ENCODE results near the gene HS3ST6.
"Not testable (repeated sequence)": the region's sequence is repeated elsewhere in the genome, so short reads cannot be mapped to it uniquely, and the experiment has no call there.

HS3ST6 gene

DNA sequence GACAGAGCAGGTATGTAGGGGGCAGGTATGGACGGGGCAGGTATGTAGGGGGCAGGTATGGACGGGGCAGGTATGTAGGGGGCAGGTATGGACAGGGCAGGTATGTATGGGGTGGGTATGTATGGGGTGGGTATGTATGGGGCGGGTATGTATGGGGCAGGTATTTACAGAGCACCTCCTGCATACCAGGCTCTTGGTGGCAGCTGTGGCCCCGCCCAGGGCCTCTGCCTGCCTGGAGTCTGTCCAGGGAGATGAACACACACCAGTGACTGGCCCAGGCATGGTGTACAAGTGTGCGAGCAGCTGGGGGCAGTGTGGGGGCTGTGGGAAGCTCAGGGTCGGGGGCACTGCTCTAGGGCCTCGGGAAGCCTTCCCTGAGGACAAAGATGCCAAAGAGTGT, 31.8 kb upstream of the HS3ST6 start:
- no peak for DNase-seq
- in situ Hi-C loops (cut with HindIII; ENCODE audit: low pct_ligation_motif_present, low pct_unique_long_range_greater_than_20kb, low sequenced_read_pairs): no loop called here

DNA sequence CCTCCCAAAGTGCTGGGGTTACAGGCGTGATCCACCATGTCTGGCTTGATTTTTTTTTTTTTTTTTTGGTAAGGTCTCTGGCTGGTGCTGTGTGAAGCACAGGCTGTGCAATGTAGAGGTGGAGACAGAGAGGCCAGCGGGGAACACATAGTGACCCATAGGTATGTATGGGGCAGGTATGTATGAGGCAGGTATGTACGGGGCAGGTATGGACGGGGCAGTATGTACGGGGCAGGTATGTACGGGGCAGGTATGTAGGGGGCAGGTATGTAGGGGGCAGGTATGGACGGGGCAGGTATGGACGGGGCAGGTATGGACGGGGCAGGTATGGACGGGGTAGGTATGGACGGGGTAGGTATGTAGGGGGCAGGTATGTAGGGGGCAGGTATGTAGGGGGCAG, 31.3 kb upstream of the HS3ST6 start:
- DNase-seq: no peak
- in situ Hi-C loops (cut with HindIII; ENCODE audit: low pct_ligation_motif_present, low pct_unique_long_range_greater_than_20kb, low sequenced_read_pairs): no loop called here

DNA sequence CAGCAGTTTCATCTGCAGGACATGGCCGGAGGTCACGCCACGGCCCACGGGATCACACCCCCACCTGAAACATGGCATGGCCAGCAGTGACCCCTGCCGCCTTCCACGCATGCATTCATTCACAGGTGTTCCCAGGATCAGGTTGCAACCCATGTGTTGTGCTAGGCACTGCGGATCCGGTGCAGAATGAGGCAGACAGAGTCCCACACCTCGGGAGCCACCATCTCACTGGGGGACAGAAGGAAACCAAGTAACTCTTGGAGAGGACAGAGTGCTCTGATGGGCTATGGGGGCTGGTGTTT, 29.1 kb upstream of the HS3ST6 start:
- in situ Hi-C loops (cut with HindIII; ENCODE audit: low pct_ligation_motif_present, low pct_unique_long_range_greater_than_20kb, low sequenced_read_pairs): no loop called here

DNA sequence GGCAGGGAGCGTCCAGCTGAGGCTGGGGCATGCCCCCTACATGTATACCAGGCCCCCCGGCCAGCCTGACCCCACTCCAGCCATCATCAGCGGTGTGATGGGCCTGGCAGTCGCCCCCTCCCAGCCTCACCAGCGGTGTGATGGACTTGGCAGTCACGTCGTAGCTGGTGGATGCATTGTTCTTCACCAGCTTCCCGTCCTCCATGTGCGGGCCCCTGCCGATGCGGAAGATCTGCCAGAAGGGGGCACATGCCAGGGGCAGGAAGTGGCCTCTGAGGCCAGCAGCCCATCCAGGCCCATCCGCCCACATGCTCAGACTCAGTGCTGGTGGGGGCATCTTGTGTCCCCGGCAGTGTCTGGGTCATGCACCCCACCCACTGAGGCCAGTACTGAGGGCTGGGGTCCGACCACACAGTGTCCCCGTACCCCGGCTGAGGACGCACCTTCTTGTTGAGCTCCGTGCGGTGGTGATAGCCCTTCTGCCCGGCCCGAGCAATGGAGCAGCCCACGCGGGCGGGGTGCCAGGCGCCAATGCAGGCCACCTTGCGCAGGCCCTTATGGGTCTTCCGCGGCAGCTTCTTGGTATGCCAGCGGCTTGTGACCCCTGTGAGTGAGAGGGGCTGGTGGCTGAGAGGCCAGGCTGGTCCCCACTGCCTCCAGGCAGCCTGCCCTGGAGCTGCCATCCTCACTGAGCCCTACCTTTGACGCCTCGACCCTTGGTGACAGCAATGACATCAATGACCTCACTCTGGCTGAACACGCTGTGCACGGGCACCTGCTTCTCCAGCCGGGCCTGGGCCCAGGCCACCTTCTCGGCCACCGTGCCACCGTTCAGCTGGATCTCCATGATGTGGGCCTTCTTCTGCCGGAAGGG, 28.5 kb upstream of the HS3ST6 start:
- no peak for DNase-seq
- in situ Hi-C loops (cut with HindIII; ENCODE audit: low pct_ligation_motif_present, low pct_unique_long_range_greater_than_20kb, low sequenced_read_pairs): no loop called here

More for the DNA sequence above, 29.1 kb upstream of the HS3ST6 start:
- DNase-seq: no peak

DNA sequence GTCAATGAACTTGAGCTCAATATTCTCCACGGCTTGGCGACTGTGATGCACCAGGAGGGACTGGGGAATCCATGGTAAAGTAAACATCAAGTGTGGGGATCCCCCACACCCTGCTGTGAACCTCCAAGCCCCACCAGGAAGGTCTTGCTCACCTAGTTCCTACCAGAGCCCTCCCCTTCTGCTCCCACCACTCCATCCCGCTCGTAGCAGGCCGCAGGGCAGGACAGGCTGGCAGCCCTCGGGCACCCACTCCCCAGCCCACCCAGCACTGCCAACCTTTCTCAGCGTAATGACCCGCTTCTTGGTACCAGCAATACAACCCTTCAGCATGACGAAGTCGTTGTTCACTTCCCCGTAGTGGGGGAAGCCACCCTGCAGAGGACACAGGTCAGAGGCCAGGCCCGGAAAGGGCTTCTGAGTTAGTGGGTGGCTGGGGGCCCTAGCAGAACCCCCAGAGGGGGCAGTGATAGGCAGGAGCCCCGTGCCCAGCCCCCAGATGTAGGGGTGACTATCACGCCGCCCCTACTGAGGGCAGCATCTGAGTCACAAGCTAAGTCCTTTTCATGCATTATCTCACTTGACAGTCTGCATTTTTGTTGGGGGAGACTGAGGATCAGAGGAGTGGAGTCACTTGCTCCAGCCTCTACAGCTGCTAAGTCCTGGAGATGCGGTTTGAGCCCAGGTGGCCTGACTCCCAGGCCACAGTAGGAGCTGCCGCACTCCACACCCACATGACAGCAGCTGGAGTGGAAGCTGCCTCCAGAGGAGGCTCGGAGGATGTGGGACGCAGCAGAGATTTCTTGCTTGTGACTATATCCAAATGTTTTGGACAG, 27.6 kb upstream of the HS3ST6 start:
- in situ Hi-C loops (cut with HindIII; ENCODE audit: low pct_ligation_motif_present, low pct_unique_long_range_greater_than_20kb, low sequenced_read_pairs): no loop called here
- DNase-seq: no peak

DNA sequence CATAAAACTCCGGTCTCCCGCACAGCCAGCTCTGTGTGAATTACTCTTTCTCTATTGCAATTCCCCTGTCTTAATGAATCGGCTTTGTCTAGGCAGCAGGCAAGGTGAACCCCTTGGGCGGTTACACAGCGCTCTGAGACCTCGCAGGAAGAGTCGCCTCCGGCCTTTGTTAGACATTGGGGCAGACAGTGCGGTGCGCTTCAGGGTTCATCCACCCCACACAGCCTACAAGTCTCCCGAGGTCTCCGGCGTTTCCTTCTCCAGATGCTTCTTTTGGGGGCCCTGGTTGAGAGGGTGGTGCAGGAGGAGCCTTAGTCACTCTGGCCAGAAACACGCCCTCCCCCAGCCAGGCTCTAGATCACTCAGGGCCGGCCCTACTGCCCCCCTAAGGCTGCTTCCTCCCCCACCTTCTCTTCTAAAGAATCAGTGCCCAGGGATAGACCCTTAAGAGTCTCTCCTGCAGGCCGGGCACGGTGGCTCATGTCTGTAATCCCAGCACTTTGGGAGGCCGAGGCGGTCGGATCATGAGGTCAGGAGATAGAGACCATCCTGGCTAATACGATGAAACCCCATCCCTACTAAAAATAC, 26.5 kb upstream of the HS3ST6 start:
- in situ Hi-C loops (cut with HindIII; ENCODE audit: low pct_ligation_motif_present, low pct_unique_long_range_greater_than_20kb, low sequenced_read_pairs): no loop called here
- no peak for DNase-seq

- peak; percentile 100 for DNase-seq
- in situ Hi-C loops (cut with HindIII; ENCODE audit: low pct_ligation_motif_present, low pct_unique_long_range_greater_than_20kb, low sequenced_read_pairs): no loop called here
These were observed 24.9 kb upstream of the HS3ST6 start, which contains the start of gene MSRB1 for GRCh38 chr16:1942810-1943726. TSS of gene MSRB1 (minus strand) at chr16:1943199. CDS start at chr16:1943156, 43 bp downstream.

- in situ Hi-C loops (cut with HindIII; ENCODE audit: low pct_ligation_motif_present, low pct_unique_long_range_greater_than_20kb, low sequenced_read_pairs): no loop called here
- no peak for DNase-seq
These were observed 24.0 kb upstream of the HS3ST6 start for GRCh38 chr16:1942047-1942809.

DNA sequence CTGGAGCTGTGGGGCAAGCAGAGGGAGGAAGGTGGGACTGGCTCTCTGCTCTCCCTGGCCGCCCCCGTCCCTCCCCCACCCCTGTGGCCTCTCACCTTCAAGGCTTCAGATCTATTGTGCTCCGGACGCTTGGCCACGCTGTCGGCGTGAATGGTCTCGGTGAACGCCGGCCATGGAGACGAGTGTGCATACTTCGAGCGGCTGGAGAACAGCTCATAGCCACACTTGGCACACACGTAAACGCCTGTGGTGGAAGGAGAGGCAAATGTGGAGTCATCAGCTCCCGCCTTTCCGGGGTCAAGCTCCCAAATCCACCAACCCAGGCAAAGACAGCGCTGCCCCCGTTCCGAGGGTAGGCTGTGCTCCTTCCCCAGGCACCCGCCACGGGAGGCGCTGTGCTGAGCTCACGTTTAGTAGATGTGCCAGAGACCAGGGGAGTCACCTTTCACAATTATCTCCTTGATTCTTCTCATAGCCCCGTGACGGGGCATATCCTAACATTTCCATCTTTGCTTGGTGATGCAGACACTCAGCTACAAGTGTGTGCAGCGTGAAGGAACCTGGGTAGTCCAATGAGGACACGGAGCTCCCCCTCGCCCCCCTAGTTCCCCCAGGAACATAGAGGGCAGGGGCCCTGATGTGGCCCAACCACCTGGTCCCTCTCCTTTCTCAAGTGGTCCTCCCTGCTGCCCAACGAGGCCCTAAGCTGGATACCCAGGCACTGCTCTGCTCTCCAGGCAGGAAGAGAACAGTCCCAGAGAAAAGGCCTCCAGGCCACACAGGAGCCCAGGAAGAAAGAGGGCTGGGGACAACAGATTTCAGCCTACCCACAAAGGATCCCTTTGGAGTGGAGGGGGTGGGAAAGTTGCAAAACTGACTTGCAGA, 23.2 kb upstream of the HS3ST6 start:
- in situ Hi-C loops (cut with HindIII; ENCODE audit: low pct_ligation_motif_present, low pct_unique_long_range_greater_than_20kb, low sequenced_read_pairs): no loop called here
- no peak for DNase-seq

DNA sequence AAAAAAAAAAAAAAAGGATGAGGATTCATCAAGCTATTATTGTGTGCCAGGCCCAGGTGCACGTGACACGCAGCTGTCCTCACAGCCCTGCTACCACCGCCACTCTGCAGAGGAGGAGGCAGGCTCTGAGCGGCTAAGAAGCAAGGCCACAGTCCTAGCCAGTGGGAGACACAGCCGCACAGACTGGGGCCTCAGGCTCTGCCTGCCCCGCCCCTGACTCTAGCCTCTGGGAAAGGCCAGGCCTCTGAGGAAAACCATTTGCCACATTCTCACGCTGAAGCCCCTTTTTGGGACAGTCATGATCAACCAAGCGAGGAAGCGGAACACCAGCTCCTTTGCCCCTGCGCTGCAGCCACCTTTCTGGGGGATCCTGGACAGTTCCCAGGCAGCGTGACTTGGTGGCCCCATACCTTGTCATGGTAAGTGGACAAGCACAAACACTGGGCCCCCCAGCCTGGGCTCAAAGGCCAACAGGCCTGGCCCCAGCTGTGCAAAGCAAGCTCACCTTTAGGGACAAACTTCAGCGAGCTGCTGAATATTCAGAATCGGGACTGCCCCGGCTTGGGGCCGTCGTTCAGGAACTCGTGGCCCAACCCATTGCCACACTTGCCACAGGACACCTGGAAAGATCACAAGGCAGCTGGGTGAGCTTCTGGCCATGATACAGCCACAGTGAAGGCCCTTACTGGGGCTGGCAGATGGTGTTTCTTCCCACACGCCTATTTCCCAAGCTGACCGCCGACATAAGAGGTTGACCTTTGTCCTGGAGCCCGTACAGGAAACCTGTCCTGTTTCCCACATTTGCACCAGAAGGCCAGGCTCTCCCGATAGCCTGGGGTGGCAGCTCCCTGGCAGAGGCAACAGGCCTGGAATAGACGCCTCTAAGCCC, 22.3 kb upstream of the HS3ST6 start:
- DNase-seq: no peak
- in situ Hi-C loops (cut with HindIII; ENCODE audit: low pct_ligation_motif_present, low pct_unique_long_range_greater_than_20kb, low sequenced_read_pairs): no loop called here

DNA sequence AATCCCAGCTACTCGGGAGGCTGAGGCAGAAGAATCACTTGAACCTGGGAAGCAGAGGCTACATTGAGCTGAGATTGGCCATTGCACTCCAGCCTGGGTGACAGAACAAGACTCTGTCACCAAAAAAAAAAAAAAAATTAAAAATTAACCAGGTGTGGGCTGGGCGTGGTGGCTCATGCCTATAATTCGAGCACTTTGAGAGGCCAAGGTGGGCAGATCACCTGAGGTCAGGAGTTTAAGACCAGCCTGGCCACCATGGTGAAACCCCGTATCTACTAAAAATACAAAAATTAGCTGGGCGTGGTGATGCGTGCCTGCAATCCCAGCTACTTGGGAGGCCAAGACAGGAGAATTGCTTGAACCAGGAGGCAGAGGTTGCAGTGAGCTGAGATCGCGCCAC, 21.6 kb upstream of the HS3ST6 start:
- DNase-seq; in situ Hi-C loops (cut with HindIII; ENCODE audit: low pct_ligation_motif_present, low pct_unique_long_range_greater_than_20kb, low sequenced_read_pairs): not testable (repeated sequence)

DNA sequence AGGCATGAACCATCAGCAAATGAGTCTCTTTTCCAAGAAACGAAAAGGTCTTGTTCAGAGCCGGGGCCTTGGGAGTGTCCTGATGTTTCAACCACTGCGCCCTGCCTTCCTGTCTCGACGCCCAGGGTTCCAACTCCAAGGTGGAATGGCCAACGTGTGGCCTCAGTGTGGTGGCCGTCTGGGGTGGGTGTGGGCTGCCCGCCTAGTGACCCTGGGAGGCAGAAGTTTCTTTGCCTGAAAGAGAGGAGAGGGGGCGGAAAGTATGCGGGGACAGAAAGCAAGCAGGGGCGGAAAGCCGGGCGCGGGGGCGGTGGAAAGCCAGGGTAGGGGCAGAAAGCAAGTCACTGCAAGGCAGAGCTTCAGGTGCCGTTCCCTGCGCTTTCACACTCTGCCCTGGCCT, 20.7 kb upstream of the HS3ST6 start:
- DNase-seq: no peak
- in situ Hi-C loops (cut with HindIII; ENCODE audit: low pct_ligation_motif_present, low pct_unique_long_range_greater_than_20kb, low sequenced_read_pairs): no loop called here

GRCh38 chr16:1938316-1938715, 20.1 kb upstream of the HS3ST6 start:
- DNase-seq: no peak
- in situ Hi-C loops (cut with HindIII; ENCODE audit: low pct_ligation_motif_present, low pct_unique_long_range_greater_than_20kb, low sequenced_read_pairs): no loop called here

GRCh38 chr16:1936945-1937479, 18.8 kb upstream of the HS3ST6 start:
- in situ Hi-C loops (cut with HindIII; ENCODE audit: low pct_ligation_motif_present, low pct_unique_long_range_greater_than_20kb, low sequenced_read_pairs): no loop called here
- DNase-seq: no peak

DNA sequence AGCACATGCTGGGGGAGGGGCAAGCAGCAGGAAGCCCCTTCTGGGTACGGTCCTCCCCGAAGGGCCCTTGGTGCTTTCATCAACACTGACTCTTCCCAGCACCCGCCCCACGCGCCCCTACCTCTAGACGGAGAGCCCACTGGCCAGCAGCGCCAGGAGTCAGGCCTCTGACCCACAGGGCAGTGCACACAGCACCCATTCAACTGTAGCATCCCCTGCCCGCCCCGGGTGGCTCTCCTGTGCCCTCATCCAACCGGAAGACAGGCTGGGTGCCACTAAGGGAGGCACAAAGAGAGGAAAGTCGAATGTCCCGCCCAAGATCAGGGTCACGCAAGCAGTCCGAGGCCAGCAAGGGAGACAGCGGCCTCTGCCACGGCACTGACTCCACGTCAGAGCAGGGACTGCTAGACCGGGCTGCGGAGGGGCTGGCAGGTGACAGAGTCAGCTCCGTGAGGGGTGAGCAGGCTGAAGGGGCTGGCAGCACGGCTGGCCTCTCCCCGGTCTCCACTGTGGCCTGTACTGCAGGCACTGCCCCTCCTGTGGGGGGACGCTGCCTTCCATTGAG, 15.0 kb upstream of the HS3ST6 start:
- in situ Hi-C loops (cut with HindIII; ENCODE audit: low pct_ligation_motif_present, low pct_unique_long_range_greater_than_20kb, low sequenced_read_pairs): no loop called here
- DNase-seq: no peak

Measured in ACHN (cell line).